DMS114 treated with DMSO at 0.1 percent for 48 hours (cell line): Measurements from ENCODE around the gene MAB21L1.

ENCODE experiments used
- DNase-seq: peaks from one replicate; lab custom pipeline; 2025; ENCODE audit not compliant: unreplicated experiment; lab: John Stamatoyannopoulos, UW

MAB21L1 gene

GRCh38 chr13:35449821-35450220 is 26.7 kb downstream of the MAB21L1 start:
- DNase-seq = no peak

GRCh38 chr13:35448465-35448864 is 28.0 kb downstream of the MAB21L1 start:
- no peak for DNase-seq
